CD4-positive, alpha-beta T cell treated with Interleukin-21 for 1 hour (primary cell): ENCODE results near the gene SLC30A7.

Experiments used
- DNase-seq: peaks from one replicate; pipeline ENCODE4 v3.0.0-alpha.2; 2020

Gene SLC30A7

GRCh38 chr1:100989306-100990077 lies 93.6 kb downstream of the SLC30A7 start:
- no peak for DNase-seq

DNA sequence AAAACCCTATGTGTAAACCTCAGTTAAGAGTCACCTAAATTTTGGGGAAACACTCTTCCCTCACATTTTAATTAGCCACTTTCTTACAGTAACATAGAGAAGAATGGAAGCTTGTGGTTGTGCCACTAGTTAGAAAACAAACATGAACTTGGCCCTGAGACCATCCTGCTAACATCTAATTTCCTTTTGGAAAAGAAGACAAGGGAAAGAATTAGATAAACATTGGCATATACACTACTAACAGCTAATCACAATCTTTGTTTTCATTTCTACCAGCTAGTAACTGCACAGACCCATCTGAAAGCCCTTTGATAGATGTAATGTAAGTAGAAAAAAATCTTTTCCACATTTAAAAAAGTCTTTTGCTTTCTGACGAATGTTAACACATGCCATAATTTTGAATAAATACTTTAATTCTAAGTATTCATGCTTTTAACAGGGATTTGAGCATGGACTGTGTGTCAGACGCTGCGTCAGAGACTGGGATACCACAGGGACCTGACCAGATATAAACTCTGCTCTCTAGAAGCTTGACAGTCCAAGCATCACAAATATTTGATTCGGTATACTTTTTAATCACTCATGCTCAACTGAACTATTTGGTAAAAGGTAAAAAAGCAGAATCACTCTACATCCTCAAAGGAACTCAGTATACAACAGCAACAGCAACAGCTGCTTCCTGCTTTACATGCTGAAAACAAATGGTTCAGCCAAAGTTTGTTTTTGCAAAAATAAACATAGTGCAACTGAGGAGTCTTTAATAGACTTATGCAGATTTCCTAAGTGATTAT lies 99.5 kb downstream of the SLC30A7 start:
- DNase-seq = no peak

DNA sequence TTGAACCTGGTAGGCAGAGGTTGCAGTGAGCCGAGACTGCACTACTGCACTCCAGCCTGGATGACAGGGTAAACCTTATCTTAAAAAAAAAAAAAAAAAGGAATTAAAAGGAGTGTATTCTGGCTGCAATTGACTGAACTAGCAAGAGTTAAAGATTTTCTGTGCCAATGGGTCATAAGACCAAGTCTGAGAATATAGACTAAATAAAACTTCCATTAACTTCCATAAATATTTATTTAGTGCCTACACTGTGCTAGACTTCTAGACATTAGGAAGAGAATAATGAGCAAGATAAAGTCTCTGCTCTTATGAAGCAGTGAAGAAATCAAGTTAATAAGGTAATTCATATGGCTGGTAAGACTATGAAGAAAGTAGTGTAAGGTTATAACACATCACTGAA lies 102.5 kb downstream of the SLC30A7 start:
- no peak for DNase-seq

DNA sequence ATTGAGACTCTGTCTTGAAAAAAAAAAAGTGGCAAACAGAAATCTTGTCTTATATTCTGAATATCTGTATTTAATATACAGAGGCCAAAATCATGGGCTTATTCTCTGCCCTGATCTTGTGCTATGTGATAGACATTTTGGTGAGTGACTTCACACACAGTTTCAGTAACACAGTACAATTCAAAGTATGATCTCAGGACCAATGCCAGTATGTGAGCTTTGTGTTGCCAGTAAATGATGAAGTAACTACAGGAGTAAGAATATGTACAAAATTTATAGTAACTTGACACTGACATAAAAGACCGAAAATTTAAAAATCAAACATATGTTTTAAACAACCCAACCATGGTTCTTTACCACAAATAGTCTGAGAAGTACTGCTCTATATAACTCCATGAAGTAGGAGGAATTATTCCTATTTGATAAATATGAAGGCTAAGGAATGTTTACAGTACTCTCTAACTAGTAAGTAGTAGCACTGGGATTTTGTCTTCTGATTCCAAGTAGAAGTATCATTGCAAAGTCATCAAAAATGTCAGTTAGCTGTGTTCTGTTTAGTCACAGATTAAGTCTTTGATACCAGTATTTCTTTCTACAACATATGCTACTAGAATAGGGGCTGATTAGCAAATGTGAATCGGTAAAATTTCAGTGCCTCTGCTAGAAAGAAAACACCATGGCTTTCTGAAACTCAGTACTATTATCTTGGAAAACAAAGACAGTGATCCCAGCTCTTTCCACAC lies 104.4 kb downstream of the SLC30A7 start:
- DNase-seq = no peak

DNA sequence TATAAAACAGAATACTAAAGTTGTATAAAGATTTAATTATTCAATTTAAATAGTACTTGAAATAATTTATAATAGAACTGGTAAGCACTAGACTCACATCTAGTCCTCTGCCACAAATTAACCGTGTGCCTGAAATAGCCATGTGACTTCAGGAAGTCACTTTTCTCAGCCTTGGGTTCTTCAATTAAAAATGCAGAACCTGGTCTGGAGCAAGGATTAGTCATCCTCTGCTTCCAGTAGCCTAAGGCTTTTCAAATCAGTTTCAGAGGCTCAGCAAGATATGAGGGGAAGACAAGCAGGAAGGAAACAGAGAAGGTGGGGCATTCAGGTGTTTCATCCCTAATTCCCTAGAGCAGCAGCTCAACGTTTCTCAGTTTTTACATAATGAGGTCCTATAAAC lies 106.7 kb downstream of the SLC30A7 start:
- no peak for DNase-seq

DNA sequence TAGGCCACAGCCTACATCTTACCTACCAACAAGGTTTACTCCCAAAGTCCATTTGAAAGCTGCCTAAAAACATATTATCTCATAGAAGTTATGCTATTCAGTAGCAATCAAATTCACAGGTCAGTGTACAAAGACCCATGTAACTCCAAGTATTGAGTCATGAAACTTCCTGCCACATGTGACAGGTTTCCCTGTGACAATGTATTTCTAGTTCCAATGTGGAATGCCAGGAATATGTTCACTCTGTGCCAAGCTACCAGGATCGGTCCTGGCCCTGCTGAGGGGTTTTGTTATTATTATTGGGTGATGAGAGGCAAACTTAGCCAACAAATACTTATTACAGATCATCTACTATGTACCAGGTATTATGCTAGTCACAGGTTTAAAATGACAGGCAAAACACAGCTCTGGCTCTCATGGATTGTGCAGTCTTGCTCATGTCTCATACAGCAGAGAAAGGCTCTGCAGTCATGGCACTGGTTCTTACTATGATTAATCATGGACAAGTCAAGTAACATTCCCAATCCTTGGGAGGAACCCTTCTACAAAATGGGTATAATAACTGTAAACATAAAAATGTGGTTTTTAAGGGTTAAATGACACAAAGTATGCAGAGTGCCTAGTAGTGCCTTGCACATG lies 107.2 kb downstream of the SLC30A7 start:
- DNase-seq = no peak

DNA sequence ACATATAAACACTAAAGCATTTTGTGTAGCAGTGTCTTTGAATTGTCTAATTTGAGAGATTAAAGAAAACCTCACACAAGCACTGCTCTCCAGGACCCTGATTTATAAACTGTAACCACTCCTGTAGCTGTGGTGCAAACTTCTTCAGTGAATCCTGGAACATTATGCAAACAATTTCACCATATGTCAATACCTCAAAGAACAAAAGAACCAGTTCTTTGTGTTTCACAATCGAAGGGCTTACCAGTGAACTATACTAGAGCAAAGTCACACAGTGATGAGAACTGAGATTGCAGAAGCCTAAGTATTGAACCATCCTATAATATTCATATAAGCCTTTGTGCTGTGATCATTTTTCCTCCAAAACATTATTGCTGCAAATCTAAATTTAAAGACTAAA lies 108.2 kb downstream of the SLC30A7 start:
- DNase-seq = no peak

DNA sequence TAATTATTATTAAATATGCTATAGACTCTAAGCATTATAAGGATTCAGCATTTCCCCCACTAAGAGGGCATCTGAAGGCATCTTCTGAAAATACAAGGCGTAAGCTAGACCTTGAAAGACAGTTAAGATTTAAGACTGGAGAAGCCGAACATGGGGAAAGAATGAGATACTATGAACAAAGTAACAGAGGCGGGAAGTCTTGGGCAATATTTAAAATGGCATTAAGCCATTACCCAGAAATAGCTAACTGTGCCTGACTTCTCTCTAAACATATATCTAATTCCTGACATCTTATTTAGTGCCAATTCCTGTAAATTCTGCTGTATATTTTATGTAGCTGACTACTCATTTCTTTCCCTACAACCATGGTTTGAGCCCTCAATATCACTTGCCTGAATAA lies 108.8 kb downstream of the SLC30A7 start:
- DNase-seq = no peak

DNA sequence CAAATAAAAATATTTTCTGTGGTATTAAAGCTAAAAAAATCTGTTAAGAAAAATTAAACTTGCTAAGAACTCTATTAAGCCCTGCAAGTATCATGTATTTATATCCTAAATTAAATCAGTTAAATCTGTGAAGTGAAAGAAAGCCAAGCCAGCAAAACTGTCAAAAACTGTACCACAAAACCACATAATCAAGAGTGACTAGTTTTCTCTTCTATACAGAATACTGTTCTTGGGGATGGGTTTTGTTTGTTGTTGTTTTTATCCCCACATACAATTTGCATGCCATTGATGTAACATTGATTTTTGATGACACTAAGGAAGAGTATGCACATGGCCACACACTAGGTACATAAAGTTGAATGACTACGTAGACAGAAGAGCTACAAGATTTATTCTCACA lies 109.3 kb downstream of the SLC30A7 start:
- peak; percentile 32 for DNase-seq

DNA sequence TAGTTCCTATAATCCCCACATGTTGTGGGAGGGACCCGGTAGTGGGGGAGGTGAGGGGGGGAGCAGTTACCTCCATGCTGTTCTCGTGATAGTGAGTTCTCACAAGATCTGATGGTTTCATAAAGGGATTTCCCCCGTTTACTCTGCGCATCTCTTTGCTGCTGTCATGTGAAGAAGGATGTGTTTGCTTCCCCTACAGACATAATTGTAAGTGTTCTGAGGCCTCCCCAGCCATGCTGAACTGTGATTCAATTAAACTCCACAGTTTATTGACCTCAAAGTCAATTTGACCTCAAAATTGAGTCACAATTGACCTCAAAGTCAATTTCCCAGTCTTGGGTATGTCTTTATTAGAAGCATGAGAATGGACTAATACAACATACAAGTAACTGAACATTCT lies 110.0 kb downstream of the SLC30A7 start:
- DNase-seq = peak; percentile 37

- DNase-seq = no peak
Observed at GRCh38 chr1:101006553-101006952, 110.7 kb downstream of the SLC30A7 start.

GRCh38 chr1:101008229-101008834 lies 112.4 kb downstream of the SLC30A7 start:
- DNase-seq = no peak

DNA sequence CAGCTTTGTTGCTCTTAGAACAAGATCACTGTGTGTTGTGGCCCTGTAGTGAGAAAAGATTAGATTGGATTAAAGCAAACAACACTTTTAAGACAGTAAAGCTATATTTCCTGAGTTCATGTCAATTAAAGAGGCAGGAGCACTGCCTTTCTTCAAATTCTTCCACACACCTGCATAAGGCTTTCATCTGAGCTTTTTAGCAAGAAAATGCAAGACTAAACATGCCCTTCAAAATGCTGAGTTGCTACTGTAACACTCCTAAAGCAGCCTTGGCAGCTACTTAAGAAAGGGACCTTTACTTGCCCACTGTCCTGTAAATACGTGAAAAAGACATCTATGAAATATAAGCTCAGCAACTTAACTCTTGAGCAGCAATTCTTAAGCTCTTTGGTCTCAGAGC lies 117.9 kb downstream of the SLC30A7 start:
- DNase-seq = no peak

GRCh38 chr1:101017448-101017847 lies 121.6 kb downstream of the SLC30A7 start:
- DNase-seq = no peak

GRCh38 chr1:101022294-101022693 lies 126.4 kb downstream of the SLC30A7 start:
- DNase-seq = no peak

DNA sequence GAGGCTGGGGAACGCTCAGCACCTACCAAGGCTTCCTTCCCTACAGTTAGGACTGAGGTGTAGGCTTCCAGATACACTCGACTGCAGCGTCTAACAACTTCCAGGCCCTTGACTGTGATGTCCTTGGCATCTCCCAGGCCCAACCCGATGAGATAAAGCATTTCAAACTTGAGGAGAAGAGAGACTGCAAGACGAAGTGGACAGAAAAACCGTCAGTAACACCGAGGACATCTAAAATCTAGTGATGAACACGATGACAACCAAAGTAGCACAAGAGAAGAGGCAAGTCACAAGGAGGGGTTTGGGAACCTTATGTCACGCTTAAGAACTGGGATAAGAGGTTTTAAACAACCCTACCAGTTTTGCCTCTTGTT lies 129.4 kb downstream of the SLC30A7 start:
- no peak for DNase-seq

DNA sequence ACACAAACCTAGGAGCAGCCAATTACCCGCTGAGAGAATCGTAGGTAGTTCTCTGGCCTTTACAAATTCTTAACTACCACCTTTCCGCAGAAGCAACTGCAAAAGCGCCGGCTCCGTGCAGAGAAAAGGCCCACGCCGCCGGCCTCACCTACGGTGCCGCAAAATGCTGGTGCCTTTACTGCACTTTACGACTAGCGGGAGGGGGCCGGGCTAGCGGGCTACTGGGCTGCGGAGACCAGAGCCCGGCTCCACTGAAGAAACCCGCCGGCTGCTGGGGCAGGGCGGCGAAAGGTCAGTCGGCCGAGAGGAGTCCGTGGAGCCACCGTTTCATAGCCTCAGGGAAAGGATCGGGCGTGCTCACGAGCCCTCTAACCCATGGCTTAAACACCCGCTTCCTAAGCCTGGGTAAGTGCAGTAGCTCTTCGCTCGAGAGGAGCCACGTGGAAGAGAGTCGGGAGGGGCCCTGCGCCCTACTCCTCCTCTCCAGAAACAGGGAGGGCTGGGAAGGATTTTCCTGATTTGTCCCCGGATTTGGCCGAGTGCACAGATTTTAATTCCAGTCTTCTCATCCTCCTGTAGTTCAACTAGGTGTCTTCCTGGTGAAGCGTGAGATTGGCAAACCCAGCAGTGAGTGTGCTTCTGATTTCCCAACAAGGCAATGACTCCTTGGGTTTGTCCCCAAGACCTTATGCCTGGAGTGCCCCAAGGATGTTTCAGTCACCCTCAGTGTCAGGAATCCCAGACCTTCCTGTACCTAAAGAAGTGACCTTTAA lies 130.0 kb downstream of the SLC30A7 start, which contains the start of gene DPH5:
Gene DPH5 (minus strand): TSS at position 128 of the 773 bp plus-strand sequence. CDS start 341 bp downstream, outside the sequence.
- DNase-seq = peak; percentile 90

GRCh38 chr1:101026430-101026788 lies 130.5 kb downstream of the SLC30A7 start:
- DNase-seq = no peak

- no peak for DNase-seq
Observed at GRCh38 chr1:101027194-101027772, 131.4 kb downstream of the SLC30A7 start.

DNA sequence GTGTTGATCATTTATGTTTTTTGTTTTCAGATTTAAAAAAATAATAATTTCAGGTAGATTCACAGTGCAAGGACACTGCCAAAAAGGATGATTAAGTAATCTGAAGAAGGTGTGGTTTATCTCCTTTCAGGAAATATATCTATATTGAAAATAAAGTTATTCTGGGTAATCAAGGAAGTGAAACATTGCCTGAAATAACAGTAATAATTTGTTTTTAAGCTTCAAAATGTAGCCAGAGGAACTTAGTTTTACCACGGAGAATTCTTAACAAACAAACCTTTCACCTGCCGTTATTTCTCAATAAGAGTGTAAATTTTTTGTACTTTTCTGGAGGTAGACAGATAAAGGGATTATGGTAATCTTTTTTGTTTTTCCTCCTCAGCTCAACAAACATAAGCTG lies 132.6 kb downstream of the SLC30A7 start:
- no peak for DNase-seq

GRCh38 chr1:101029184-101029583 lies 133.3 kb downstream of the SLC30A7 start:
- no peak for DNase-seq

DNA sequence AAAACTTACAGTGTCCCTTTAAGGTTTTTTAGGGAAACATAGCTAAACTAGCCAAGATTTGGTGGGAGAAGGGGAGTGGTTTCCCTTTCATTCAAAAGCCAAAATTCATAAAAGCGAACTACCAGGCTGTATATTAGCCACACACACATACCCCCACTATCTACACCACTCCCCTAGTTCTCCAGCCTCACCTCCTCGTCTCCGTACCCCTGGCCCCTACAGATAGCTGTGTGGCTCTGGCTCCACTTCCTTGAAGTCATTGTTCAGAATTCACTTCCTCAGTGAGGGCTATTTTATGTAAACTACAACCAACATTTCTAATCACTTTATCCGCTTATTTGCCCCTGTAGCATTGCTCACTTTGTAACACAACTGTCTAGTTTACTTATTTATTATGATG lies 135.0 kb downstream of the SLC30A7 start:
- no peak for DNase-seq
